BLaER1 (cell line): ENCODE results near the gene ISLR.
A peak's percentile ranks its signal among the peaks of the same experiment; 100 is the strongest.

Experiments
- H3K27ac ChIP-seq: shearing (Covaris generic); formaldehyde crosslinking; 2 replicates; pipeline ENCODE4 v1.8.1; 2022
- H3K27me3 ChIP-seq: shearing (Covaris generic); formaldehyde crosslinking; 2 replicates; pipeline ENCODE4 v1.8.1; 2022
- H3K36me3 ChIP-seq: shearing (Covaris generic); formaldehyde crosslinking; 2 replicates; pipeline ENCODE4 v1.8.1; 2022
- H3K4me1 ChIP-seq: shearing (Covaris generic); formaldehyde crosslinking; 2 replicates; pipeline ENCODE4 v1.8.1; 2022
- H3K4me2 ChIP-seq: shearing (Covaris generic); formaldehyde crosslinking; 2 replicates; pipeline ENCODE4 v1.8.1; 2022
- H3K4me3 ChIP-seq: shearing (Covaris generic); formaldehyde crosslinking; 2 replicates; pipeline ENCODE4 v1.8.1; 2022
- H3K9ac ChIP-seq: shearing (Covaris generic); formaldehyde crosslinking; 2 replicates; pipeline ENCODE4 v1.8.1; 2022
- H3K9me3 ChIP-seq: shearing (Covaris generic); formaldehyde crosslinking; 2 replicates; pipeline ENCODE4 v1.8.1; 2022
- H4K20me1 ChIP-seq: shearing (Covaris generic); formaldehyde crosslinking; 2 replicates; pipeline ENCODE4 v1.8.1; 2022
- Cebpa-rat ChIP-seq: shearing (Covaris generic); IDR thresholded peaks from 2 replicates; pipeline ENCODE4 v1.8.1; 2022

Gene ISLR, protein sequence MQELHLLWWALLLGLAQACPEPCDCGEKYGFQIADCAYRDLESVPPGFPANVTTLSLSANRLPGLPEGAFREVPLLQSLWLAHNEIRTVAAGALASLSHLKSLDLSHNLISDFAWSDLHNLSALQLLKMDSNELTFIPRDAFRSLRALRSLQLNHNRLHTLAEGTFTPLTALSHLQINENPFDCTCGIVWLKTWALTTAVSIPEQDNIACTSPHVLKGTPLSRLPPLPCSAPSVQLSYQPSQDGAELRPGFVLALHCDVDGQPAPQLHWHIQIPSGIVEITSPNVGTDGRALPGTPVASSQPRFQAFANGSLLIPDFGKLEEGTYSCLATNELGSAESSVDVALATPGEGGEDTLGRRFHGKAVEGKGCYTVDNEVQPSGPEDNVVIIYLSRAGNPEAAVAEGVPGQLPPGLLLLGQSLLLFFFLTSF

DNA sequence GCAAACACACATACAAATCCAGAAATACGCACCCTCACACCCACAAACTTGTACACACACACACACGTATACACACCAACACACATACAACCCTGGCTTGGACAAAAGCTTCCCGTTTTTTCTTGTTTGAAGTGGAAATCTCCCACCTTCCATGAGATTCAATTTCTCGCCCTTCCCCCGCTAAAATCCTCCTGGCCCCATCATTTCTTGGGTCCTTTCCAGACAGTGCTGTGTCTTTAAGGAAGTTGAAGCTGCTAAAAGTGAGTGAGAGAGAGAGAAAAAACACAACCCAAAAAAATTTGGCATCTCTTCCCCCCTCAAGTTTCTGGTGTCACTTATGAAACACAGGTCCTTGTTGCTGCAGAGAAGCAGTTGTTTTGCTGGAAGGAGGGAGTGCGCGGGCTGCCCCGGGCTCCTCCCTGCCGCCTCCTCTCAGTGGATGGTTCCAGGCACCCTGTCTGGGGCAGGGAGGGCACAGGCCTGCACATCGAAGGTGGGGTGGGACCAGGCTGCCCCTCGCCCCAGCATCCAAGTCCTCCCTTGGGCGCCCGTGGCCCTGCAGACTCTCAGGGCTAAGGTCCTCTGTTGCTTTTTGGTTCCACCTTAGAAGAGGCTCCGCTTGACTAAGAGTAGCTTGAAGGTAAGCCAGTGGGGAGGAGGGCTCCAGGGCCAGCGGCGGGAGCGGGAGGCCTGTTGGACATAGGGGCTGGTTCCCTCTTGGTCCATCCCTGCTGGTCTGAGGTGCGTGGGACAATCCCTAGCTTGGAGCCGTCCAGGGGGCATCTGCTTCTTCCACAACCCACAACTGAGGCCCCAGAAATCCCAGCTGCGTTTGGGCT is at the start of gene ISLR:
Gene ISLR (plus strand): TSS at position 331 of the 839 bp plus-strand sequence. CDS start 1,149 bp downstream, outside the sequence.
- H3K36me3 ChIP-seq = no peaks in the 10 kb centered on the region
- H3K27me3 ChIP-seq = no peaks in the 10 kb centered on the region
- H3K9ac ChIP-seq = no peak within 1 kb of the TSS
- H3K4me3 ChIP-seq = no peak within 1 kb of the TSS
- no peaks in the 10 kb centered on the region for H3K4me1 ChIP-seq
- no peak within 1 kb of the TSS for H3K27ac ChIP-seq
- H3K4me2 ChIP-seq = no peak within 1 kb of the TSS
- no peak for TF ChIP-seq Cebpa-rat
- H3K9me3 ChIP-seq = no peaks in the 10 kb centered on the region
- H4K20me1 ChIP-seq = no peaks in the 10 kb centered on the region

DNA sequence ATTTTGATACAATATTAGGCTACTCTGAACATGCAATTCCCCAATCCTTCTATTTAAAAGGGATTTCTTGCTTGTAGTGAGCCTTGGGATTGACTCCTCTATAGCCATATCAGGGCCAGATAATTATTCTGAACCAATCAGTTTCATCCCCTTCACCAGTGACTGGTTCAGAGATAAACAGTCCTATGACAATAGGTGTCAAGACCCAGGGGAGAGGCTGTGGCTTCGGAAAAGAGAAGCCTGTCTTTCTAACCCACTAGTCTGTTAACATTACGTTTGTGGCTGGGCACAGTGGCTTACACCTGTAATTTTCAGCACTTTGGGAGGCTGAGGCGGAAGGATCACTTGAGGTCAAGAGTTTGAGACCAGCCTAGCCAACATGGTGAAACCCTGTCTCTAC is 49.3 kb upstream of the ISLR start:
- H3K27ac ChIP-seq = no peak overlapping the region
- H3K4me2 ChIP-seq = peak overlapping the region; percentile 93
- no peaks in the 10 kb centered on the region for H3K9me3 ChIP-seq
- H3K27me3 ChIP-seq = peaks cover 27% of the 10 kb centered on the region
- TF ChIP-seq Cebpa-rat = no peak
- H3K4me3 ChIP-seq = no peak overlapping the region
- no peak overlapping the region for H3K9ac ChIP-seq
- peaks cover 13% of the 10 kb centered on the region for H4K20me1 ChIP-seq
- H3K4me1 ChIP-seq = peaks cover 66% of the 10 kb centered on the region
- H3K36me3 ChIP-seq = no peaks in the 10 kb centered on the region

DNA sequence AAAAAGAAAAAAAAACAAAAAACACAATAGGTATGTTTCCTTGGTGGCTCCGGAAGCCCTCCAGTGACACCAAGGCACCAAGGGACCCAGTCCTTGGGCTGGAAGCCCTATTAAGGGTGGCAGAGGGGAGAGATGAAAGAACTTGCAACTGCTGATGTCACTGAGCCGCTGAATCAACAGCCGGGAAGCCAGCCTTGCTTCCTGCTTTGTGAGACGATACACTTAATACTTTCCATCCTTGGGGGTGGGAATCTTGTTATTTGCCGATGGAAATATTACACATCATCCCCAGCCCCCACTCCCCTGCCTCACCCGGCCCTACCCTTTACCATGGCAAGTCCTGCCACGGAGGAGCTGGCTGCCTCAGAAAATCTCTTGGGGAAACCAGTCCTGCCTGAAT is 48.8 kb upstream of the ISLR start:
- peak overlapping the region; percentile 93 for H3K4me2 ChIP-seq
- H3K27me3 ChIP-seq = peaks cover 33% of the 10 kb centered on the region
- H3K4me1 ChIP-seq = peaks cover 71% of the 10 kb centered on the region
- no peak overlapping the region for H3K9ac ChIP-seq
- H3K27ac ChIP-seq = no peak overlapping the region
- TF ChIP-seq Cebpa-rat = no peak
- no peak overlapping the region for H3K4me3 ChIP-seq
- no peaks in the 10 kb centered on the region for H3K36me3 ChIP-seq
- H3K9me3 ChIP-seq = no peaks in the 10 kb centered on the region
- peaks cover 19% of the 10 kb centered on the region for H4K20me1 ChIP-seq

DNA sequence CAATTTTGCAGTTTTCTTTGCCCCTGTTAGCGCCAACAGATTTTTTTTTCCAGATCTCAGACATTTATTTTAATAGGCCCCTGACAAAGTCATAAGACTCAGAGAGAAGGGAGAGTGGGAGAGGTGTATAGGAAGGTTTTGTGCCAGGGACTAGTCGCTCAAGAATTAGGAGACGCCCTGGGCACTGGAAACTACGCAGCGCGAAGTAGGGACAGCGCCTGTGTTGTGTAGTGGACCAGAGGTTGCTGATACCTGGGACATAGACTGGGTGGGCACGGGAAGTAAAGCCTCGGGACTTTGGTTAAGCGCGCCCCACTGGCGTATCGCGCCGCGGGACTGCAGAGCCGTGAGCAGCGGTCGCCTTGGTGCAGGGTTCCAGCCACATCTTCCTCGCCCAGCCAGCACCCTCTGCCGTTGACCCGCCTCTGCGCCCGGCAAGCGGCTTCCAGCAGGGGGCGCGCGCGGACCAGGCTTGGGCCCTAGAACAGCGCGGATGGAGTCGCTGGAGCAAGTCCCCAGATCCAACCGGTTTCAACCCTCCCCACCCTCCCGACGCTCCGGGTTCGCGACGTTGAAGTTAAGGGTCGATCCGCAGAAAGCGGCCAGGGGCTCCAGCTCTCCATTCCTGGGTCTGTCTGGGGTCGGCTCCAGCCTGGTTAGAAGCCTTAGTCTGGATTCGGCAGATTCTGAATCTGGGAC is 46.1 kb upstream of the ISLR start:
- Histone ChIP-seq H3K9me3 (peaks cover 9% of the 10 kb centered on the region), H3K27ac (no peak overlapping the region), H3K9ac (no peak overlapping the region), H3K4me2 (peak overlapping the region; percentile 85), H3K4me3 (peak overlapping the region; percentile 59), H4K20me1 (peaks cover 43% of the 10 kb centered on the region), H3K4me1 (peaks cover 57% of the 10 kb centered on the region), H3K36me3 (no peaks in the 10 kb centered on the region), H3K27me3 (peaks cover 59% of the 10 kb centered on the region)
- TF ChIP-seq Cebpa-rat = no peak

DNA sequence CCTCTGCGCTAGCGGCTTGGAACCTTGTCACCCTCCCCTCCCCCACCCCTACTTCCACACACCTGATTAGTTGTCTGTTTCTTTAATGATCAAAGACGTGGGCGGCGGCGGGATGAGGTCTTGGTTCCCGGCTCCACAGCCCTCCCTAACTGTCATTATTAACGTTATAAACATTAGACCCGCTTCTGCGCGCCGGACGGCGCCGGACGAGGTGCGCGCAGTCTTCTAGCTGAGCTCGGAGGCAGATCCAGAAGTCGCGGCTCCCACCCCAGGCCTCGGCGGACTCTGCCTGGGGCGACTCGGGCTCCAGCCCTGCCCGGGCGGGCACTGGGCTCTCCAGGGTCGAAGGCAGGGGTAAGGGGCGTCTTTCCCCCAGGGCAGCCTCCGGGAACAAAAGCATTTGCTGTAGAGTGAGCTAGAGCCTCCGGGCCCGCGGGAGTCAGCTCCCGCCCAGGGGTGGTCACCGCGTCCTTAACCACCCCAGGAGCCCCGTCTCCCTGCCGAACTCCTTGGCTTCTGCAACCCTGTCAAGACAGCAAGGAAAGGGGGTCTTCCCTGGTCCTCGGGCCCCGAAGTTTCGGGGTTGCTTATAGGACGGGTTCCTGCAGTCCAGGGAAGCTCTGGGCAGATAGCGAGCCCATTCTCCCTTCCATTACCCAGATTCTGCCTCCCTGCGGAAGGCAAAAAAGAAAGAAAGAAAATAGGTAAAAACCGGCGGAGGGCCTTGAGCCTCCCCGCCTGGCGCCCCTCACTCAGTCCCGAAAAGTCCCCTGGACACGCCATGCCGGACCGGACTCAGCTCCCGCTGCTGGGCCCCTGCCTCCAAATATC is 45.3 kb upstream of the ISLR start:
- peaks cover 50% of the 10 kb centered on the region for H3K4me1 ChIP-seq
- H3K9me3 ChIP-seq = peaks cover 17% of the 10 kb centered on the region
- peaks cover 43% of the 10 kb centered on the region for H4K20me1 ChIP-seq
- H3K4me3 ChIP-seq = peak overlapping the region; percentile 59
- TF ChIP-seq Cebpa-rat = no peak
- H3K27ac ChIP-seq = no peak overlapping the region
- H3K4me2 ChIP-seq = peak overlapping the region; percentile 85
- peaks cover 67% of the 10 kb centered on the region for H3K27me3 ChIP-seq
- no peak overlapping the region for H3K9ac ChIP-seq
- no peaks in the 10 kb centered on the region for H3K36me3 ChIP-seq

DNA sequence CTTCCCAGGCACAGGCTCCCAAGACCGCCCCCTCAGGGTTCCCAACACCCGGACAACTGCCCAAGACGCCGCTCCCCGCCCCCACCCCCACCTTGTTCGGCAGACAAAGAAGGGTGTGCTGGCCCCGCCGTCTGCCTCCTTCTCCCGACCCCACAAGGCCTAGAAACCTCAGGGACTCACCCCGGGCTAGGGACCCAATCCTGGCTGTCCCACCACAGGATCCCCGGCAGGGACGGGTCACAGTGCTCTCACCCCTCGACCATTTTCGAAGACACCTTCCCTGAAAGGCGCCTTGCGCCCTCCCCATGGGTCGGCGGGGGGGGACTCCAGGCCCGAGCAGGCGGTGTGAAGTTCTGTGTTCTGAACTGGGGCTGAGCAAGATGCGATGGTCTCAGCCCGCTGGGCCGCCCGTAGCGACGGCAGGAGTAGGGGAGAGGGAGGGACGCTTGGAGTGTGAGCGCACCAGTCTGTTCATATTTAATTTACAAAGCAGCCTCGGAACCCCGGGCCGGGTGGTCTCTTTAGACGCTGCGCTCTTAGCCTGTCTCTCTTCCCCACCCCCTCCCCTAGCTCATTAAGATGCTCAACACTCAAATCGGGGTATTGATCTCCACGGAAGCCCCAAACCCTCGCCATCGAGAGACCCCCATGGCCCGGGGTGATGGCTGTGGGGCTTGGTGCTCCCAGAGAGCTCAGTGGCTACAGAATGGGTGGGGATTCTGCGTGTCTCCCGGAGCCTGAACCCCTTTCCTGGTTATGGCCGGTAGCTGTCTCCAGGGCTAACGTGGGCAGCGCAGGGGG is 44.5 kb upstream of the ISLR start:
- peak overlapping the region; percentile 85 for H3K4me2 ChIP-seq
- H3K9me3 ChIP-seq = peaks cover 25% of the 10 kb centered on the region
- H3K27ac ChIP-seq = no peak overlapping the region
- 0 out of 2 replicates have a peak overlapping the region, but pooled peaks have one; percentile 14 for H3K4me3 ChIP-seq
- H3K4me1 ChIP-seq = peaks cover 41% of the 10 kb centered on the region
- peaks cover 75% of the 10 kb centered on the region for H3K27me3 ChIP-seq
- no peaks in the 10 kb centered on the region for H3K36me3 ChIP-seq
- H3K9ac ChIP-seq = no peak overlapping the region
- no peak for TF ChIP-seq Cebpa-rat
- H4K20me1 ChIP-seq = peaks cover 43% of the 10 kb centered on the region

DNA sequence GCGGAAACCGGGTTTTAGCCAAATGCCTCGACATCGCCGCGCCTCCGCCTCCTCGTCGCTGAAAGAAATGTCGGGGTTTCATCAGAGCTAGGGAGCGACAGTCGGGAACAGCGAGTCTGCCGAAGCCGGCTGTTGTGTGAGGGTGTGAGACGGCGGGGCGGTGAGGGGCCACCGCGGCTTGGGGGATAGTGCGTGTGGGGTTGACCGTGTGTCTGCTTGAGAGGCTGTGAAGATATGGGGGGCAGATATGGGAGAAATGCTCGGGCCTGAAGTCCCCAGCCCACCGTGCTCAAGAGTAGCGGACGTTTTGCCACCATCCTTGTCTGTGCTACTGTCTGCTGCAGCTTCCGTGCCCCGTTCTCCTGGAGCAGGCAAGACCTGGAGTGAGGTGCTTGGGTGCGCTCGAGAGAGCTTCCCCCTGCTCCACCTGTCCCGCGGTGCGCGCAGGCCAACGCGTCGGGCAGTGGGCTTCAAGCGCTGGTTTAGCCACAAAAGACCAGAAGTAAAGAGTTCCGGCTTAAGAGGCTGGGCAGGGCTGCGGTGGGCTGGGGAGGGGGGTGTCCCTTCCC is 43.8 kb upstream of the ISLR start:
- Histone ChIP-seq H3K4me1 (peaks cover 35% of the 10 kb centered on the region), H3K27ac (no peak overlapping the region), H3K36me3 (no peaks in the 10 kb centered on the region), H3K4me3 (0 out of 2 replicates have a peak overlapping the region, but pooled peaks have one; percentile 14), H3K9ac (no peak overlapping the region), H3K4me2 (peak overlapping the region; percentile 28; the same call in 1 of the 2 replicates), H4K20me1 (peaks cover 43% of the 10 kb centered on the region), H3K27me3 (peaks cover 82% of the 10 kb centered on the region), H3K9me3 (peaks cover 32% of the 10 kb centered on the region)
- TF ChIP-seq Cebpa-rat = no peak
